AG04450 (cell line): ENCODE measurements around the gene TRAP1. TPM values are rescaled to one million over a fixed set of nuclear protein-coding genes. Genes with fewer than 3 reads are reported as not detected.

Source experiments
- CTCF ChIA-PET: fragments of 300-600, 350-600 bp; formaldehyde crosslinking; extraction: SDS; loops from one replicate; lab custom pipeline; 2022; ENCODE audit warnings: antibody characterized with exemption, inconsistent platforms; lab: Charles Lee
- POLR2A ChIA-PET: fragments of 350-600 bp; formaldehyde crosslinking; extraction: SDS; loops from one replicate; lab custom pipeline; 2021; ENCODE audit warnings: antibody characterized with exemption, inconsistent platforms; lab: Yijun Ruan, JAX
- DNase-seq: peaks from one replicate; pipeline ENCODE4 v3.0.0-alpha.2; 2011; ENCODE audit warnings: low read depth, low spot score
- H3K27ac ChIP-seq: one replicate; pipeline ENCODE4 v1.5.1; 2012; ENCODE audit warnings: low read depth, low read length, control low read depth
- H3K27me3 ChIP-seq: one replicate; pipeline ENCODE4 v1.6.0; 2012; ENCODE audit warnings: low read length; ENCODE audit not compliant: control insufficient read depth, insufficient read depth
- H3K4me3 ChIP-seq: 2 replicates; pipeline ENCODE4 v1.5.1; 2011; ENCODE audit warnings: mild to moderate bottlenecking, low read depth, low read length, control low read depth
- H3K9me3 ChIP-seq: 2 replicates; pipeline ENCODE4 v1.5.1; 2012; ENCODE audit warnings: low read length; ENCODE audit not compliant: control insufficient read depth, insufficient read depth
- polyA plus RNA-seq: library from polyadenylated mRNA; depleted of rRNA; stranded (reverse); fragments of >200 nt; gene quantifications from 2 replicates; pipeline ENCODE4 v1.2.3, GENCODE V29; 2011
- TF ChIP-seq, protein P1 (sequence below): IDR thresholded peaks from 2 replicates; pipeline ENCODE4 v1.5.1; 2011; ENCODE audit warnings: low read depth, low read length, control low read depth, inconsistent platforms

Gene TRAP1
- polyA plus RNA-seq, 1 experiment: 83.9 TPM

DNA sequence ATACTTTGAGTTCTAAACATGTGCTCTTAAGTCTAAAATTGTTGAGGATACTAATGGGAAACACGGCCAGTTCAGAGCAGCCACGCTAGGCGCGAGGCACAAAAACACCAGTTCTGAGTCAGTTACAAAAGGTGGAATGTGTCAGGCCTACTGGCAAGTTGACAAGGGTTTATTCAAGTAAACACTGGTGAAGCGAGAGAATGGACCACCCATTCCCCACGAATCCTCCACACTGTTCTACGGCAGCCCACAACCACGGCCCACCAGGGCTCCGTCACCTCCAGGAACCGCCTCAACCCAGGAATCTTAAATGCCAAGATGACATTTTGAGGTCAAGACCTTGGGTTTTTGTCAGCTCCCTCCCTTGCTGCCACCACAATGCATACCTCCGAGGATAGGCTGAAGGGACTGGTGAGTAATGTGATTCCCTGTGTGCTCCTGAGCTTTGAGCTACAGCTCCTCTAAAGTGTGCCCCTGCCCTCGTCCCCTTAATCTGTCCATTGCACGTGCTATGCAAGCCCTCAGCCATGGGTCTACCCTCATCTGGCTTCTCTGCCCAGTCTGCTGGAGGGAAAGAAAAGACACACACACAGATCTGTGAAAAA is 28.5 kb upstream of the TRAP1 start:
- Histone ChIP-seq H3K9me3 (no peaks in the 10 kb centered on the region), H3K27me3 (no peaks in the 10 kb centered on the region), H3K27ac (no peak overlapping the region), H3K4me3 (no peak overlapping the region)
- ChIA-PET CTCF (no interaction called here), POLR2A (no interaction called here)
- TF ChIP-seq, protein P1, sequence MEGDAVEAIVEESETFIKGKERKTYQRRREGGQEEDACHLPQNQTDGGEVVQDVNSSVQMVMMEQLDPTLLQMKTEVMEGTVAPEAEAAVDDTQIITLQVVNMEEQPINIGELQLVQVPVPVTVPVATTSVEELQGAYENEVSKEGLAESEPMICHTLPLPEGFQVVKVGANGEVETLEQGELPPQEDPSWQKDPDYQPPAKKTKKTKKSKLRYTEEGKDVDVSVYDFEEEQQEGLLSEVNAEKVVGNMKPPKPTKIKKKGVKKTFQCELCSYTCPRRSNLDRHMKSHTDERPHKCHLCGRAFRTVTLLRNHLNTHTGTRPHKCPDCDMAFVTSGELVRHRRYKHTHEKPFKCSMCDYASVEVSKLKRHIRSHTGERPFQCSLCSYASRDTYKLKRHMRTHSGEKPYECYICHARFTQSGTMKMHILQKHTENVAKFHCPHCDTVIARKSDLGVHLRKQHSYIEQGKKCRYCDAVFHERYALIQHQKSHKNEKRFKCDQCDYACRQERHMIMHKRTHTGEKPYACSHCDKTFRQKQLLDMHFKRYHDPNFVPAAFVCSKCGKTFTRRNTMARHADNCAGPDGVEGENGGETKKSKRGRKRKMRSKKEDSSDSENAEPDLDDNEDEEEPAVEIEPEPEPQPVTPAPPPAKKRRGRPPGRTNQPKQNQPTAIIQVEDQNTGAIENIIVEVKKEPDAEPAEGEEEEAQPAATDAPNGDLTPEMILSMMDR: no peak
- DNase-seq: no peak

GRCh38 chr16:3744018-3744417 is 26.7 kb upstream of the TRAP1 start:
- TF ChIP-seq, protein P1: no peak
- H3K27me3 ChIP-seq: no peaks in the 10 kb centered on the region
- H3K4me3 ChIP-seq: no peak overlapping the region
- no peak overlapping the region for H3K27ac ChIP-seq
- no peak for DNase-seq
- ChIA-PET CTCF (no interaction called here), POLR2A (no interaction called here)
- H3K9me3 ChIP-seq: no peaks in the 10 kb centered on the region

DNA sequence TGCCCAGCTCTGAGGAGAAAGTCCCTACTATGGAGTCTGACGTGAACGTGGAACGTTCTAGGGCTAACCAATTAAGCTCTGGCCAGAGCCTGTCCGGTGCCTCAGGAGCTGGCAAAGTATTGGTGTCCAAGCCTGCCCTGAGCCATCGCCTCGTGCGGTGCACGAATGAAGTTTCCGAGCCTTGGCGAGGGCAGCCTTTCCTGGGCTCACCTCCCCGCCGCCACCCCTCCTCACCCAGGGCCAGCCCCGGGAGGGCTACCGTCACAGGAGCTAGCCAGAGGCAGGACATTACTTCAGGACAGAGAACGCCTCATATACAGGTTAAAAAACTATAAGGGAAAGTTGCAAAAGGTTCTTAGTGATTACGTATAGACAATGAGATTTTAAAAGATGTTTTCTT is 23.6 kb upstream of the TRAP1 start:
- ChIA-PET POLR2A (no interaction called here), CTCF (no interaction called here)
- H3K9me3 ChIP-seq: no peaks in the 10 kb centered on the region
- no peak for DNase-seq
- H3K4me3 ChIP-seq: no peak overlapping the region
- no peak overlapping the region for H3K27ac ChIP-seq
- no peaks in the 10 kb centered on the region for H3K27me3 ChIP-seq
- TF ChIP-seq, protein P1: no peak

DNA sequence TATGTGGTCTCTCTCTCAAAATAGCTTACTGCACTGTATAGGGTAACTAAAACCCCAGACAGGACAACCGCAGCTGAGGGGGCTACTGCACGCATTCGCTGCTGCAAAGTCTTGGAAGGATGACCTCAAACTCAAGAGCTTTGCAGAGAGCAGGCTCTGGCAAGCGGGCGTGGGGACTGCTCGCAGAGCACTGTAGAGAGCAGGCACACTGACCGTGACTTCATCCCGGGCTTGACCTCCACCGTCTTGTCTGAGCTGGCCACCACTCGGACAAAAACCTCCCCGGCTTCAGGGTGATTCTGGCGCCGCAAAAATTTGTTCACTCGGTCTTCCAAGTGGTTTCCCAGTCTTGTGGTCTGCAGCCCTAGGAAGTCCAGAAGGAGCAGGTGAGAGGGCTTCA is 22.9 kb upstream of the TRAP1 start:
- H3K4me3 ChIP-seq: no peak overlapping the region
- ChIA-PET POLR2A (interaction anchor here (0.7 kb wide), 1 partner anchor 34 kb away, joined by 3 read pairs; no protein-coding TSS in a partner anchor), CTCF (no interaction called here)

DNA sequence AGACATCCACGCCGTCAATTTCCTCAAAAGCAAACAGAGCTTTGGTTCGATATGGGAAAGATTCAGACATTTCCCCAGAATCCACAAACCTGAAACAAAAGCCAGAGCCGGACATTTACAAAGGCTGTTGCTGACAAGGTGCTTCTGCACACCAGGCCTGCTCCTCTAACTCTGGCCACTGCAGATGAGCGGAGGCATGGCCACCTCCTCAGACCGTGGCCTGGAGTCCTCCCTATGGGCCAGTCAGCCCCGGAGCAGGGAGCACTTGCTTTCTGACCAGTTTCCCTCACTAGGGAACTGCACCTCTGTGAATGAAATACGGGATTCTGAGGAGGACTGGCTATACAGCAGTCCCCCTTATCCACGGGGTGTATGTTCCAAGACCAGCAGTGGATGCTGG is 22.3 kb upstream of the TRAP1 start:
- ChIA-PET CTCF (interaction anchor here (0.6 kb wide), 1 partner anchor 192 kb away, joined by 3 read pairs; no protein-coding TSS in a partner anchor), POLR2A (interaction anchor here (0.7 kb wide), 1 partner anchor 34 kb away, joined by 3 read pairs; no protein-coding TSS in a partner anchor)
- peaks cover 3% of the 10 kb centered on the region; the same call in 1 of the 2 replicates for H3K9me3 ChIP-seq
- H3K27me3 ChIP-seq: no peaks in the 10 kb centered on the region
- H3K27ac ChIP-seq: no peak overlapping the region
- H3K4me3 ChIP-seq: no peak overlapping the region
- TF ChIP-seq, protein P1: no peak
- no peak for DNase-seq

More for the DNA sequence above, 22.9 kb upstream of the TRAP1 start:
- DNase-seq: no peak
- TF ChIP-seq, protein P1: no peak
- Histone ChIP-seq H3K27me3 (no peaks in the 10 kb centered on the region), H3K9me3 (no peaks in the 10 kb centered on the region; the same call in 1 of the 2 replicates), H3K27ac (no peak overlapping the region)
